HCT116 (cell line): ENCODE measurements around the gene DNTT. TPM values are rescaled to one million over a fixed set of nuclear protein-coding genes. Genes with fewer than 3 reads are reported as not detected.

Source experiments
- ATAC-seq: fragments of 200-7000 bp; cut with Tn5 transposase; 2 replicates; pipeline ENCODE4 v1.9.1; 2020; ENCODE audit warnings: mild to moderate bottlenecking, moderate library complexity
- BruUV-seq: library from RNA; stranded (reverse); fragments of 400-500 nt; replicated peaks from 2 replicates; lab custom pipeline; 2021; lab: Mats Ljungman, UMichigan
- CTCF ChIA-PET: fragments of 300-600 bp; sonication (Branson Sonifier 250); formaldehyde crosslinking; loops from one replicate; lab custom pipeline; 2021; ENCODE audit warnings: antibody characterized with exemption; lab: Charles Lee
- POLR2A ChIA-PET: fragments of 300-600, 350-600 bp; sonication (Branson Sonifier 250); formaldehyde crosslinking; loops from one replicate; lab custom pipeline; 2021; ENCODE audit warnings: antibody characterized with exemption; lab: Charles Lee
- RAD21 ChIA-PET, 2 experiments: fragments of 300-600 bp; sonication (Branson Sonifier 250); formaldehyde crosslinking; loops; one replicate each; lab custom pipeline; 2023; ENCODE audit warnings: low total read pairs in 2 of 2; ENCODE audit not compliant: uncharacterized antibody in 2 of 2, unreplicated experiment in 2 of 2, low non-redundant PET in 1 of 2; lab: Charles Lee
- DNase-seq: peaks from one replicate; pipeline ENCODE4 v3.0.0-alpha.2; 2010; ENCODE audit warnings: low read depth, low spot score
- H2AFZ ChIP-seq: fragments of 200-600 bp; shearing (Covaris generic), sonication (generic); 2 replicates; pipeline ENCODE4 v1.6.1; 2017; ENCODE audit warnings: low read depth, mixed run types, mixed read lengths, antibody characterized with exemption, low read length; ENCODE audit not compliant: poor library complexity, severe bottlenecking
- H3K27ac ChIP-seq: 2 replicates; pipeline ENCODE4 v1.5.1; 2012; ENCODE audit warnings: low read depth, low read length
- H3K27me3 ChIP-seq: fragments of 200-600 bp; sonication (generic); 2 replicates; pipeline ENCODE4 v1.6.1; 2016; ENCODE audit warnings: mixed run types, low read length, mixed read lengths; ENCODE audit not compliant: insufficient read depth
- H3K36me3 ChIP-seq, 2 experiments: fragments of 200-500 bp in 1 of 2; fragments of 200-600 bp in 1 of 2; sonication (Bioruptor generic) in 1 of 2; sonication (generic) in 1 of 2; 2 replicates each; pipeline versions ENCODE4 v1.5.1 to v1.6.1; 2014 to 2016; ENCODE audit warnings: low read length in 2 of 2, inconsistent platforms in 1 of 2, mixed read lengths in 1 of 2, mixed run types in 1 of 2; ENCODE audit not compliant: insufficient read depth in 2 of 2, control insufficient read depth in 1 of 2
- H3K4me1 ChIP-seq, 2 experiments: fragments of 200-600 bp in 1 of 2; sonication (generic) in 1 of 2; 2 replicates each; pipeline versions ENCODE4 v1.5.1 to v1.6.1; 2012 to 2017; ENCODE audit warnings: low read length in 2 of 2, inconsistent platforms in 1 of 2, mild to moderate bottlenecking in 1 of 2, mixed read lengths in 1 of 2, mixed run types in 1 of 2, moderate library complexity in 1 of 2; ENCODE audit not compliant: insufficient read depth in 2 of 2, control insufficient read depth in 1 of 2
- H3K4me2 ChIP-seq: fragments of 200-600 bp; sonication (generic); 2 replicates; pipeline ENCODE4 v1.6.1; 2017; ENCODE audit warnings: mixed run types, low read length, mixed read lengths
- H3K4me3 ChIP-seq, 2 experiments: fragments of 200-600 bp in 1 of 2; sonication (generic) in 1 of 2; replicated peaks in 1 of 2; 2 replicates each; pipeline ENCODE4 v1.5.1; 2011 to 2016; ENCODE audit warnings: low read length in 2 of 2, control low read depth in 1 of 2, low read depth in 1 of 2, mild to moderate bottlenecking in 1 of 2, mixed read lengths in 1 of 2, mixed run types in 1 of 2
- H3K79me2 ChIP-seq: fragments of 200-600 bp; sonication (generic); 2 replicates; pipeline ENCODE4 v1.6.1; 2017; ENCODE audit warnings: mild to moderate bottlenecking, mixed run types, low read length, moderate library complexity, mixed read lengths; ENCODE audit not compliant: insufficient read depth
- H3K9ac ChIP-seq: fragments of 200-600 bp; sonication (generic); 2 replicates; pipeline ENCODE4 v1.6.1; 2016; ENCODE audit warnings: low read length, mixed read lengths
- H3K9me2 ChIP-seq: fragments of 200-600 bp; sonication (generic), shearing (Covaris generic); 2 replicates; pipeline ENCODE4 v1.6.1; 2017; ENCODE audit warnings: mixed run types, mild to moderate bottlenecking, moderate library complexity; ENCODE audit not compliant: insufficient read depth
- H3K9me3 ChIP-seq, 2 experiments: fragments of 200-500 bp in 1 of 2; fragments of 200-600 bp in 1 of 2; sonication (Bioruptor generic) in 1 of 2; sonication (generic) in 1 of 2; 2 replicates each; pipeline ENCODE4 v1.6.1; 2014 to 2017; ENCODE audit warnings: low read length in 2 of 2, mixed read lengths in 2 of 2, inconsistent platforms in 1 of 2, low read depth in 1 of 2, mild to moderate bottlenecking in 1 of 2, mixed run types in 1 of 2, moderate library complexity in 1 of 2; ENCODE audit not compliant: control insufficient read depth in 1 of 2, insufficient read depth in 1 of 2
- H4K20me1 ChIP-seq: fragments of 200-600 bp; sonication (generic), shearing (Covaris generic); 2 replicates; pipeline ENCODE4 v1.6.1; 2017; ENCODE audit warnings: mixed run types, mild to moderate bottlenecking, moderate library complexity; ENCODE audit not compliant: insufficient read depth
- ELF1 ChIP-seq: IDR thresholded peaks from 2 replicates; pipeline ENCODE4 v1.6.1; 2012; ENCODE audit warnings: low read depth, borderline replicate concordance
- FOSL1 ChIP-seq: IDR thresholded peaks from 2 replicates; pipeline ENCODE4 v1.6.1; 2012; ENCODE audit warnings: low read depth
- JUND ChIP-seq: IDR thresholded peaks from 2 replicates; pipeline ENCODE4 v1.6.1; 2012
- POLR2A ChIP-seq: IDR thresholded peaks from 2 replicates; pipeline ENCODE4 v1.7.0; 2011; ENCODE audit warnings: borderline replicate concordance; ENCODE audit not compliant: insufficient read depth, insufficient read length; ENCODE audit errors: extremely low read depth
- POLR2AphosphoS5 ChIP-seq: IDR thresholded peaks from 2 replicates; pipeline ENCODE4 v1.6.1; 2011; ENCODE audit warnings: mild to moderate bottlenecking, low read depth, low read length, moderate library complexity
- SIN3A ChIP-seq: IDR thresholded peaks from 2 replicates; pipeline ENCODE4 v1.6.1; 2012; ENCODE audit warnings: low read depth
- SP1 ChIP-seq: IDR thresholded peaks from 2 replicates; pipeline ENCODE4 v1.6.1; 2012; ENCODE audit warnings: low read depth
- TCF7L2 ChIP-seq: IDR thresholded peaks from 2 replicates; pipeline ENCODE4 v1.7.0; 2011; ENCODE audit warnings: borderline replicate concordance, inconsistent platforms; ENCODE audit not compliant: insufficient read depth, insufficient read length; ENCODE audit errors: extremely low read depth
- YY1 ChIP-seq: IDR thresholded peaks from 2 replicates; pipeline ENCODE4 v1.6.1; 2011; ENCODE audit warnings: low read length, low read depth, moderate library complexity, mild to moderate bottlenecking; ENCODE audit not compliant: insufficient replicate concordance; ENCODE audit errors: extremely low read depth
- ZNF274 ChIP-seq: fragments of 200-500 bp; sonication (Bioruptor generic); IDR thresholded peaks from 2 replicates; pipeline ENCODE4 v1.6.1; 2014; ENCODE audit warnings: mild to moderate bottlenecking, low read depth, low read length, inconsistent platforms
- intact Hi-C: fragments of 100-400 bp; cut with micrococcal nuclease; formaldehyde crosslinking; loops from 2 replicates; pipeline ENCODE4 v1.10.0; 2022
- total RNA-seq: library from RNA; stranded (reverse); gene quantifications from one replicate; pipeline ENCODE4 v1.2.1, GENCODE V29; 2021; ENCODE audit not compliant: unreplicated experiment
- TF ChIP-seq, protein P1 (sequence below): IDR thresholded peaks from 2 replicates; pipeline ENCODE4 v1.6.1; 2012
- TF ChIP-seq, protein P2 (sequence below): IDR thresholded peaks from 2 replicates; pipeline ENCODE4 v1.6.1; 2011; ENCODE audit warnings: mild to moderate bottlenecking, low read length, moderate library complexity; ENCODE audit not compliant: insufficient replicate concordance; ENCODE audit errors: extremely low read depth

DNTT gene
- total RNA-seq, 1 experiment from 2014 or later: not detected

DNA sequence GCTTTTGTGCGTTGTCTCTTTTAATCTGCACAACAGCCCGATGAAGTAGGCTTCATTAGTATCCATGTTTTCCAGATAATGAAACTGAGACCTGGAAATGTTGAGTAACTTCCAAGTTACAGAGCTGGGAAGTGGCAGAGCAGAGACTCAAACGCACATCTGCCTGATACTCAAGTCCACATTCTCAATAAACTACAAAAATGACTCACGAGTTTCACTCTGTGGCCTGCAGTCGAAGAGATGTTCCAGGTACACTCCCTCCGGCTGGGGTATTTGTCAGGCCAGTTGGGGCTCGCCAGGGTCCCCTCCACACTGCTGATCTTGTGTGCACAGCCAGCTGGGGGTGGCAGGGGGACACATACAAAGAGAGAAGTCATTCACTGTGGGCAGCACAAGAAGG is 72.2 kb downstream of the DNTT start:
- Histone ChIP-seq H3K79me2 (no peaks in the 10 kb centered on the region), H3K27ac (no peak overlapping the region), H2AFZ (no peak overlapping the region), H3K4me2 (no peak overlapping the region), H3K36me3 (no peaks in the 10 kb centered on the region), H3K9me2 (no peaks in the 10 kb centered on the region), H3K27me3 (no peaks in the 10 kb centered on the region), H3K9me3 (no peaks in the 10 kb centered on the region), H3K9ac (no peak overlapping the region), H3K4me3 (no peak overlapping the region), H4K20me1 (no peaks in the 10 kb centered on the region), H3K4me1 (peaks cover 0 to 23% of the 10 kb centered on the region in 2 experiments; a peak in 3 of 4 replicates)
- ATAC-seq (no peak), DNase-seq (no peak)
- RAD21 ChIA-PET: no interaction called here
- BruUV-seq: no TSS peak
- POLR2A ChIA-PET: no interaction called here
- TF ChIP-seq, protein P1, sequence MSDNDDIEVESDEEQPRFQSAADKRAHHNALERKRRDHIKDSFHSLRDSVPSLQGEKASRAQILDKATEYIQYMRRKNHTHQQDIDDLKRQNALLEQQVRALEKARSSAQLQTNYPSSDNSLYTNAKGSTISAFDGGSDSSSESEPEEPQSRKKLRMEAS: no peak
- TF ChIP-seq POLR2AphosphoS5: no peak
- no peak for TF ChIP-seq SIN3A
- no peak for TF ChIP-seq ZNF274
- TF ChIP-seq, protein P2, sequence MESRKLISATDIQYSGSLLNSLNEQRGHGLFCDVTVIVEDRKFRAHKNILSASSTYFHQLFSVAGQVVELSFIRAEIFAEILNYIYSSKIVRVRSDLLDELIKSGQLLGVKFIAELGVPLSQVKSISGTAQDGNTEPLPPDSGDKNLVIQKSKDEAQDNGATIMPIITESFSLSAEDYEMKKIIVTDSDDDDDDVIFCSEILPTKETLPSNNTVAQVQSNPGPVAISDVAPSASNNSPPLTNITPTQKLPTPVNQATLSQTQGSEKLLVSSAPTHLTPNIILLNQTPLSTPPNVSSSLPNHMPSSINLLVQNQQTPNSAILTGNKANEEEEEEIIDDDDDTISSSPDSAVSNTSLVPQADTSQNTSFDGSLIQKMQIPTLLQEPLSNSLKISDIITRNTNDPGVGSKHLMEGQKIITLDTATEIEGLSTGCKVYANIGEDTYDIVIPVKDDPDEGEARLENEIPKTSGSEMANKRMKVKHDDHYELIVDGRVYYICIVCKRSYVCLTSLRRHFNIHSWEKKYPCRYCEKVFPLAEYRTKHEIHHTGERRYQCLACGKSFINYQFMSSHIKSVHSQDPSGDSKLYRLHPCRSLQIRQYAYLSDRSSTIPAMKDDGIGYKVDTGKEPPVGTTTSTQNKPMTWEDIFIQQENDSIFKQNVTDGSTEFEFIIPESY: no peak
- TF ChIP-seq FOSL1: no peak
- no peak for TF ChIP-seq YY1
- no peak for TF ChIP-seq SP1
- TF ChIP-seq ELF1: no peak
- no peak for TF ChIP-seq JUND
- TF ChIP-seq POLR2A: no peak
- no peak for TF ChIP-seq TCF7L2
- intact Hi-C loops: loop anchor here (5.0 to 10.0 kb wide), 2 partner anchors 268 to 456 kb away; partner anchors contain the start of gene LCOR
- CTCF ChIA-PET: interaction anchor here (2.0 kb wide), 1 partner anchor 134 kb away, joined by 11 read pairs; no protein-coding TSS in a partner anchor
